ENCODE results near the gene PNPLA7.
"Not testable (repeated sequence)": the region's sequence is repeated elsewhere in the genome, so short reads cannot be mapped to it uniquely, and the experiment has no call there.

The PNPLA7 gene

DNA sequence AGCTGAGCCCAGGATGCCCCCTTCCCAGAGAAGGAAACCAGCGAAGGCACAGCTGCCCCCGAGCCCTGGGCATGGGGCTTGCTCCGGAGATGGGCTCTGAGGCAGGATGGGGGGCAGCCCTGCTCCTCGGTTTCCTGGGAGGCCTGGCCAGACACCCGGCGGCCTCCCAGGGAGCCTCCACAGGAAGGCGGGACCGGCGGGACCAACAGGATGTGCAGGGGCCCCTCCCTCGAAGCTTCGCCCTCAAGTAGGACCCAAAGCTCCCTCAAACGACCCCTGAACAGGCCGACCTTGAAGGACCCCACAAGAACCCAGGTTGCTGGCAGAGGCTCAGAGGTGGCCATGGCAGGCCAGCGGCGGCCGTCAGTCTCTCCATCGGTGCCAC is 138.9 kb downstream of the PNPLA7 start:
- Histone ChIP-seq H3K9ac (ENCODE audit: low read length in 5 of 5) (no peak overlapping the region), H3K9me3 (ENCODE audit: control insufficient read depth in 5 of 5, low read length in 5 of 5) (no peaks in the 10 kb centered on the region), H3K27me3 (ENCODE audit: control insufficient read depth in 5 of 5, insufficient read depth in 4 of 5, low read length in 5 of 5) (no peaks in the 10 kb centered on the region), H3K4me3 (ENCODE audit: low read depth in 1 of 5, low read length in 5 of 5) (peak overlapping the region in 2 of 5 donors; percentile 16 to 21), H3K36me3 (ENCODE audit: control insufficient read depth in 5 of 5, insufficient read depth in 5 of 5, low read length in 5 of 5) (no peaks in the 10 kb centered on the region), H3K4me1 (ENCODE audit: control insufficient read depth in 5 of 5, insufficient read depth in 5 of 5, low read length in 5 of 5) (peaks cover 0 to 36% (median 30%) of the 10 kb centered on the region in 5 donors), H3K27ac (ENCODE audit: low read depth, low read length) (no peak overlapping the region)

GRCh38 chr9:137410891-137411249 is 139.3 kb downstream of the PNPLA7 start:
- Histone ChIP-seq H3K4me1 (ENCODE audit: control insufficient read depth in 5 of 5, insufficient read depth in 5 of 5, low read length in 5 of 5) (peaks cover 0 to 38% (median 31%) of the 10 kb centered on the region in 5 donors), H3K9me3 (ENCODE audit: control insufficient read depth in 5 of 5, low read length in 5 of 5) (no peaks in the 10 kb centered on the region), H3K9ac (ENCODE audit: low read length in 5 of 5) (no peak overlapping the region), H3K4me3 (ENCODE audit: low read depth in 1 of 5, low read length in 5 of 5) (peak overlapping the region in 2 of 5 donors; percentile 16 to 21), H3K36me3 (ENCODE audit: control insufficient read depth in 5 of 5, insufficient read depth in 5 of 5, low read length in 5 of 5) (no peaks in the 10 kb centered on the region), H3K27me3 (ENCODE audit: control insufficient read depth in 5 of 5, insufficient read depth in 4 of 5, low read length in 5 of 5) (no peaks in the 10 kb centered on the region), H3K27ac (ENCODE audit: low read depth, low read length) (no peak overlapping the region)

DNA sequence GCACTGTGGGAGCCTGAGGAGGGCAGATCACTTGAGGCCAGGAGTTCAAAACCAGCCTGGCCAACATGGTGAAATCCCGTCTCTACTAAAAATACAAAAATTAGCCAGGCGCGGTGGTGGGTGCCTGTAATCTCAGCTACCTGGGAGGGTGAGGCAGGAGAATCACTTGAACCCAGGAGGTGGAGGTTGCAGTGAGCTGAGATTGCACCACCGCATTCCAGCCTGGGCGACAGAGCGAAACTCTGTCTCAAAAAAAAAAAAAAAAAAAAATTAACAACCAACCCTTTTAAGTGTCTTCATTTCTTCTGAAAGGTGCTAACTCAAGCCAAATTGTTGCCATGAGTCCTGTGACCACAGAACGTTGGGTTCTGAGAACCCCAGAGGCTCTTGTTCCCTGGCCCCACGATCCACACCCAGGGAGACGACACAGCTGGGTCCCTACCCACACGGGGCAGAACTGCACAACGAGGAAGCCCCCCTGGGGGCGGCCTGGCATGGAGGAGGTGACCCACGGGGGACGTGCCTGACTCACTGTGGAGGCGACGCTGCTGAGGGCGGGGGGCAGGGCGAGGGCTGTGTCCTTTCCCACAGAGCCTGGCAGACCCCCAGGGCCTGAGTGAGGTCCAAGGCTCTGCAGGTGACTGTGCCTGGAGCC is 139.8 kb downstream of the PNPLA7 start:
- peaks cover 0 to 41% (median 31%) of the 10 kb centered on the region in 5 donors for H3K4me1 ChIP-seq (ENCODE audit: control insufficient read depth in 5 of 5, insufficient read depth in 5 of 5, low read length in 5 of 5)
- H3K9ac ChIP-seq (ENCODE audit: low read length in 5 of 5); H3K27ac ChIP-seq (ENCODE audit: low read depth, low read length); H3K4me3 ChIP-seq (ENCODE audit: low read depth in 1 of 5, low read length in 5 of 5); H3K27me3 ChIP-seq (ENCODE audit: control insufficient read depth in 5 of 5, insufficient read depth in 4 of 5, low read length in 5 of 5); H3K9me3 ChIP-seq (ENCODE audit: control insufficient read depth in 5 of 5, low read length in 5 of 5); H3K36me3 ChIP-seq (ENCODE audit: control insufficient read depth in 5 of 5, insufficient read depth in 5 of 5, low read length in 5 of 5): not testable (repeated sequence)
